ENCODE results near the gene ZNG1A.
"Not testable (repeated sequence)": the region's sequence is repeated elsewhere in the genome, so short reads cannot be mapped to it uniquely, and the experiment has no call there.

ZNG1A gene

DNA sequence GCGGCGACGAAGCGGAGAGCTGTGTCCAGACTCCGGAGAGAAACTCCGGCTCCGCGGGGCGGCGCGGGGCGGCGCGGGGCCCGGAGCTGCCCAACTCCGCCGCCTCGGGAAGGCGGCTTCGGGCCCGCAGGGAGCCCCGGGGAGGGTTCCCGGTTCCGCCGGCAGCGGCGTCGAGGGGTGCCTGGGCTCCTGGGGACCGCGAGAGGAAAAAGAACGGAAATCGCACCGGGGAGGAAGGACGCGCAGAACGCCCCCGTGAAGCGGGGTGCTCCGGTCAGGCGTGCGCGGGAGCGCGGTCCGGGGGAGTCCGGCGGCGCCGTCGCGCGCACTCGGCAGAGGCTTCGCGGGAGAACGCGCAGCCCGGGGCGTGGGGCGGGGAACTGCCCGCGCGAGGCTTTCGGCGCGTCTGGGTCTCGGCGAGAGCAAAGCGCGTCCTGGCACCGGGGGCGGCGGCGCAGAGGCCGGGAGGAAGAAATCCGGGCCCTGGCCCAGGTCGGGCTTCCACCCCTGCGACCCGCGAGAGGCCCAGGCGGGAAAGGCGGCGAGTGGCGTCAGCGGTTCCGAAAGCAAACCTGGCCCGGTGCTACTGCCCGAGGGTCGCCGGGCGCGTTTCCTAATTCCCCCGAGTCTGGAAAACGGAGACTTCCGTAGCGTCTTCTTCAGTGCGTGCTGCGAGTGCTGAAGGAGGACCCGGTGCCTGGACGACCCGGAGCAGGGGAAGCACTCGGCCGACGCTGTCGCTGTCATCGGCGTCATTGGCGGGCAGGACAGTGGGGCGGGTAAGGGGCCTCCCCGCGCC, 65.2 kb downstream of the ZNG1A start:
- not testable (repeated sequence) for H3K27ac ChIP-seq (ENCODE audit: low read length); H3K9ac ChIP-seq (ENCODE audit: low read length in 2 of 2); H3K9me3 ChIP-seq (ENCODE audit: control insufficient read depth in 2 of 2, low read length in 2 of 2); H3K36me3 ChIP-seq (ENCODE audit: control insufficient read depth in 2 of 2, insufficient read depth in 2 of 2, low read length in 2 of 2)
- peaks cover 14 to 26% of the 10 kb centered on the region in 2 donors for H3K27me3 ChIP-seq (ENCODE audit: control insufficient read depth in 1 of 2, insufficient read depth in 2 of 2, low read length in 2 of 2)
- peaks cover 11% of the 10 kb centered on the region for H3K4me1 ChIP-seq (ENCODE audit: control insufficient read depth, insufficient read depth, low read length)
- H3K4me3 ChIP-seq (ENCODE audit: low read length in 2 of 2) = peak overlapping the region in 1 of 2 donors; percentile 59

GRCh38 chr9:112589-113467, 66.0 kb downstream of the ZNG1A start:
- Histone ChIP-seq H3K4me1 (ENCODE audit: control insufficient read depth, insufficient read depth, low read length) (peaks cover 11% of the 10 kb centered on the region), H3K27me3 (ENCODE audit: control insufficient read depth in 1 of 2, insufficient read depth in 2 of 2, low read length in 2 of 2) (peaks cover 14 to 26% of the 10 kb centered on the region in 2 donors)
- H3K36me3 ChIP-seq (ENCODE audit: control insufficient read depth in 2 of 2, insufficient read depth in 2 of 2, low read length in 2 of 2); H3K9me3 ChIP-seq (ENCODE audit: control insufficient read depth in 2 of 2, low read length in 2 of 2); H3K9ac ChIP-seq (ENCODE audit: low read length in 2 of 2); H3K4me3 ChIP-seq (ENCODE audit: low read length in 2 of 2); H3K27ac ChIP-seq (ENCODE audit: low read length): not testable (repeated sequence)

DNA sequence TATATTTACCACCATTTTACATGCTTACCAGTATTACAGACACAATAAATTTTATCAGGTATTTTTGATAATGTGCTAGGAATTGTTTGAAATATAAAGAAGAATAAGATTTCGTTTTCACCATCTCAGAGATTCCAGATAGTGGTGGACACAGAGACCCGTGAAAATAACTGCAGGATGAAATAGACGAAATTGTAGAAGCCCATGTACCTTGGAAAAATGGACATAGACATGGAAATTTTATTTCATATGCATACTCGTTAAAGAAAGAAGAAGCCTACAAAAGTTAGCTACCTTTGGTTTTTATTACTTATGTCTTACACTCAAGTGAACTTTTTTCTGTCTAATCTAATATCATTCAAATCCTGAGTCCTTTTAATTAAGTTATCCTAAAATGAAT, 68.2 kb downstream of the ZNG1A start:
- peaks cover 11% of the 10 kb centered on the region for H3K4me1 ChIP-seq (ENCODE audit: control insufficient read depth, insufficient read depth, low read length)
- H3K27me3 ChIP-seq (ENCODE audit: control insufficient read depth in 1 of 2, insufficient read depth in 2 of 2, low read length in 2 of 2) = peaks cover 9 to 26% of the 10 kb centered on the region in 2 donors
- H3K36me3 ChIP-seq (ENCODE audit: control insufficient read depth in 2 of 2, insufficient read depth in 2 of 2, low read length in 2 of 2); H3K27ac ChIP-seq (ENCODE audit: low read length); H3K9me3 ChIP-seq (ENCODE audit: control insufficient read depth in 2 of 2, low read length in 2 of 2); H3K4me3 ChIP-seq (ENCODE audit: low read length in 2 of 2); H3K9ac ChIP-seq (ENCODE audit: low read length in 2 of 2): not testable (repeated sequence)

- H3K9me3 ChIP-seq (ENCODE audit: control insufficient read depth in 2 of 2, low read length in 2 of 2); H3K36me3 ChIP-seq (ENCODE audit: control insufficient read depth in 2 of 2, insufficient read depth in 2 of 2, low read length in 2 of 2); H3K9ac ChIP-seq (ENCODE audit: low read length in 2 of 2); H3K4me3 ChIP-seq (ENCODE audit: low read length in 2 of 2); H3K27ac ChIP-seq (ENCODE audit: low read length): not testable (repeated sequence)
- H3K4me1 ChIP-seq (ENCODE audit: control insufficient read depth, insufficient read depth, low read length) = peaks cover 11% of the 10 kb centered on the region
- peaks cover 6 to 19% of the 10 kb centered on the region in 2 donors for H3K27me3 ChIP-seq (ENCODE audit: control insufficient read depth in 1 of 2, insufficient read depth in 2 of 2, low read length in 2 of 2)
These were observed 69.3 kb downstream of the ZNG1A start for GRCh38 chr9:109540-109939.

GRCh38 chr9:108742-109495, 69.9 kb downstream of the ZNG1A start:
- not testable (repeated sequence) for H3K27ac ChIP-seq (ENCODE audit: low read length); H3K4me1 ChIP-seq (ENCODE audit: control insufficient read depth, insufficient read depth, low read length); H3K36me3 ChIP-seq (ENCODE audit: control insufficient read depth in 2 of 2, insufficient read depth in 2 of 2, low read length in 2 of 2); H3K9ac ChIP-seq (ENCODE audit: low read length in 2 of 2); H3K9me3 ChIP-seq (ENCODE audit: control insufficient read depth in 2 of 2, low read length in 2 of 2); H3K4me3 ChIP-seq (ENCODE audit: low read length in 2 of 2)
- H3K27me3 ChIP-seq (ENCODE audit: control insufficient read depth in 1 of 2, insufficient read depth in 2 of 2, low read length in 2 of 2) = peaks cover 5 to 15% of the 10 kb centered on the region in 2 donors

DNA sequence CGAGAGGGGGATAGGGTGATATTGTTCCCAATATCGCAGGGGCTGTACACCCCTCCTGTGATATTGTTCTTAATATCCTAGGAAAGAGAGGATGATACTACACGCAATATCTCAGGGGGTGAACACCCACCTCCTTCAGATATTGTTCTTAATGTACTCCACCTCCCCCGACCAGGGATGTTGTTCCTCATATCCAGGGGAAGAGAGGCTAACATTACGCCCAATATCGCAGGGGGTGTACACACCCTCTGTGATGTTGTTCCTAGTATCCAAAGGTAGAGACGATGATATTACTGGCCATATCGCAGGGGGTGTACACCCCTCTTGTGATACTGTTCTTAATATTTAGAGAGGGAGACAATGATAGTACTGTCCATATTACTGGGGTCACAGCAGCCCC, 72.9 kb downstream of the ZNG1A start:
- not testable (repeated sequence) for H3K9me3 ChIP-seq (ENCODE audit: control insufficient read depth in 2 of 2, low read length in 2 of 2); H3K36me3 ChIP-seq (ENCODE audit: control insufficient read depth in 2 of 2, insufficient read depth in 2 of 2, low read length in 2 of 2); H3K4me1 ChIP-seq (ENCODE audit: control insufficient read depth, insufficient read depth, low read length); H3K9ac ChIP-seq (ENCODE audit: low read length in 2 of 2); H3K27me3 ChIP-seq (ENCODE audit: control insufficient read depth in 1 of 2, insufficient read depth in 2 of 2, low read length in 2 of 2); H3K27ac ChIP-seq (ENCODE audit: low read length); H3K4me3 ChIP-seq (ENCODE audit: low read length in 2 of 2)

DNA sequence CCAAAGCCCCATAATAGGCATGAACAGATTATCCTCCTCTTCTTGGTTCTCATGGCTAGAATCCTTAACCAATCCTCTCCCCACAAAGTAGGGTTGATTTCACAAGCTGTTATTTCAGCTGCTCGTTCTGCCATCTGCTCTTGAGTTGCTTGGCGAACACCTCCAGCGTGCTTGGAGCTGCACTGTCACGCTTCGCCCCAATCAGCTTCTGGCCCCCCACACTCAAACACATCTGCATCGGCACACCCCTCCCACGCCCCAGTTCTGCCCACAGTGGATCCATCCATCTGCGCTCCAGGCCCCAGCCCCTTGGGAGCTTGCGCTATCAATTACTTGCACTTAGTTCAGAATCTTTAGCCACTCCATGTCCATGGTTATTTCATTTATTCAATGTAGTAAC, 78.4 kb downstream of the ZNG1A start:
- not testable (repeated sequence) for H3K4me3 ChIP-seq (ENCODE audit: low read length in 2 of 2); H3K27me3 ChIP-seq (ENCODE audit: control insufficient read depth in 1 of 2, insufficient read depth in 2 of 2, low read length in 2 of 2); H3K27ac ChIP-seq (ENCODE audit: low read length); H3K4me1 ChIP-seq (ENCODE audit: control insufficient read depth, insufficient read depth, low read length); H3K9ac ChIP-seq (ENCODE audit: low read length in 2 of 2); H3K36me3 ChIP-seq (ENCODE audit: control insufficient read depth in 2 of 2, insufficient read depth in 2 of 2, low read length in 2 of 2); H3K9me3 ChIP-seq (ENCODE audit: control insufficient read depth in 2 of 2, low read length in 2 of 2)

GRCh38 chr9:99867-100266, 79.0 kb downstream of the ZNG1A start:
- H3K9me3 ChIP-seq (ENCODE audit: control insufficient read depth in 2 of 2, low read length in 2 of 2); H3K4me3 ChIP-seq (ENCODE audit: low read length in 2 of 2); H3K9ac ChIP-seq (ENCODE audit: low read length in 2 of 2); H3K4me1 ChIP-seq (ENCODE audit: control insufficient read depth, insufficient read depth, low read length); H3K36me3 ChIP-seq (ENCODE audit: control insufficient read depth in 2 of 2, insufficient read depth in 2 of 2, low read length in 2 of 2); H3K27me3 ChIP-seq (ENCODE audit: control insufficient read depth in 1 of 2, insufficient read depth in 2 of 2, low read length in 2 of 2); H3K27ac ChIP-seq (ENCODE audit: low read length): not testable (repeated sequence)

GRCh38 chr9:98775-99174, 80.1 kb downstream of the ZNG1A start:
- H3K9ac ChIP-seq (ENCODE audit: low read length in 2 of 2); H3K36me3 ChIP-seq (ENCODE audit: control insufficient read depth in 2 of 2, insufficient read depth in 2 of 2, low read length in 2 of 2); H3K4me3 ChIP-seq (ENCODE audit: low read length in 2 of 2); H3K27me3 ChIP-seq (ENCODE audit: control insufficient read depth in 1 of 2, insufficient read depth in 2 of 2, low read length in 2 of 2); H3K4me1 ChIP-seq (ENCODE audit: control insufficient read depth, insufficient read depth, low read length); H3K27ac ChIP-seq (ENCODE audit: low read length); H3K9me3 ChIP-seq (ENCODE audit: control insufficient read depth in 2 of 2, low read length in 2 of 2): not testable (repeated sequence)

GRCh38 chr9:94992-95391, 83.9 kb downstream of the ZNG1A start:
- not testable (repeated sequence) for H3K4me3 ChIP-seq (ENCODE audit: low read length in 2 of 2); H3K9ac ChIP-seq (ENCODE audit: low read length in 2 of 2); H3K36me3 ChIP-seq (ENCODE audit: control insufficient read depth in 2 of 2, insufficient read depth in 2 of 2, low read length in 2 of 2); H3K27ac ChIP-seq (ENCODE audit: low read length); H3K27me3 ChIP-seq (ENCODE audit: control insufficient read depth in 1 of 2, insufficient read depth in 2 of 2, low read length in 2 of 2); H3K9me3 ChIP-seq (ENCODE audit: control insufficient read depth in 2 of 2, low read length in 2 of 2); H3K4me1 ChIP-seq (ENCODE audit: control insufficient read depth, insufficient read depth, low read length)
